HS-5 (cell line): Measurements from ENCODE around the gene ARHGAP26.
A peak's percentile ranks its signal among the peaks of the same experiment; 100 is the strongest.

Experiments used
- DNase-seq: peaks from one replicate; pipeline ENCODE4 v3.0.0-alpha.2; 2012; ENCODE audit warnings: low read depth

Gene ARHGAP26

DNA sequence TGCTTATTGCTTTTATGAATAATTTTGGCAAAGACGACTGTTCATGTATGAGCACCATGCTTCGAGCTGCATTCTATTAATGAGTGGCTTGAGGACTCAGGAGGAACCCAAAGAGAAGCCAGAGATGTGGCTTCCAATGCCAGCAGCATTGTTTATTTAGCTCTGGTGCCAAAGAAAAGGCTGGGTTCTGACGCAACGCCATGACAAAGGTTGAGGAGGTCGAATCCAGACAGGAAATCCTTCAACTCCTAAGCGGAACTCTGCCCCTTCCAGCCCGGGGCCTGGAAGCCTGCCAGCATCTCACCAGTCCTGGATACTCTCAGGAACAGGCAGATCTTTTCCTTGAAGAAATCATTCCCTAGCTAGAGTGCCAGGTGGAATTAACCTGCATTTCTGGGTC lies 104.4 kb downstream of the ARHGAP26 start:
- no peak for DNase-seq

GRCh38 chr5:142875936-142876335 lies 105.8 kb downstream of the ARHGAP26 start:
- no peak for DNase-seq

DNA sequence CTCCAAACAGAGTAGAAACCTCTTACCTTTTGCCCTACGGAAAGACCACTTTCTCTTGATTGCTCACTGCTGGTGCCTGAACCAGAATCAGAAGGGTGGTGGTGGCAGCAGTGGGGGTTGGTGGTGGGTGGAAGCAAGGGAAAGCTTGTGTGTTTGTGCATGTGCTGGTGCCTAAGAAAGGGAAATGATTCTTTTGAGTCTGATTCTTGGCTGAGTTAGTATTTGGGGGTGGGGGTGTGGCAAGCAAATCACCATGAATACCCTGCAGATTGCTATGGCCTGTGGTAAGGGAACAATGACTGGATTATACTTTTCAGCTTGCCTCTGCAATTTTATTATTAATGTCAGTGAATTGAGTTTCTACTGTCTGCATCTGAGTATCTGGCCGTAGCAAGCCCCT lies 106.6 kb downstream of the ARHGAP26 start:
- no peak for DNase-seq

GRCh38 chr5:142878111-142878510 lies 107.9 kb downstream of the ARHGAP26 start:
- DNase-seq, result no peak

DNA sequence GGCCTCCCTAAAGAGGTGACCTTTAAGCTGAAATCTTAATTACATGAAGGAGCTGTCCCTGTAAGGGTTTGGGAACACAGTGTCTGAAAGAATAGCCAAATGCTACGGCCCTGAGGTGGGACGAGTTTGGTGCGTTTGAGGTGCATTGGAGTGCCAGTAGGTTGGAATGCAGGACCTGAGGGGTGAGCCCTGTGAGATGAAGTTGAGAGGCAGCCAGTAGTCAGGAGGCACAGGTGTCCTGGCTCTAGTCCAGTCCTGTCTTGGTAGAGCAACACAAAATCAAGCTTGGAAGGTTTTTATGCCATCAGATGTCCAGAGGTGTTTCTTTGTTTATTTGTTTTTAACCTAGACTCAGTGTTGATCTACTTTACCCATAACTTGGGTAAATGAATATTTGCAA lies 108.5 kb downstream of the ARHGAP26 start:
- no peak for DNase-seq

DNA sequence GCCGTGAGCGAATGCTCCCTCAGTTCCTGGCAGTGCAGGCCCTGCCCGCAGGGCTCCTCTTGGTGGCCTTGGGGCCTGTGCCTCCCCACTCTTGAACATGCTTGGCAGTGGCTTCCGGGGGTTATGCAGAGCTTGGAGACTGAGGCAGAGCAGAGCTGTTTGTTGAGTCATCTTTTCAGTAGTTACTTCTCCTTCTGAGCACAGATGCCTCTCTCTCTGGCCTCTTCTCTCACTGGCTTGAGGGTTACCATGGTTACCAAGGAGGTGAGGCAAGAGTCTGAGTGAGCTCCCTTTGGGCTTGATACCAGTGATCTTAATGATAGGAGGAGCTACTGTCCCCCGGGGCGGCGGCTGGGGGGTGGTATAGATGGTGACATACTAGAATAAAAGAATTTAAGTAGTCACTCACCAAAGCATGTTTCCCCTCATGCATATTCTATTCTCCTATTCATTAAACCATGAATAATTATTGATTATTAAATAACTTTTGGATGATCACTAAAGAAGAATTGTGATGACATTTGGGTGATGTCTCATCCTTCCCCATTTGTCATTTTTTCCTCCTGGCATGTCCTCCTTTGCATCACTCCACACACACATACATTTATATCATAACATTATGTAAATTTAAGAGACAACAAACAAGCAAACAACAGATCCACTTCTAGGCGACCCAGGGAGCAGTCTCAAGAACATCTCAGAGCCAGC lies 111.1 kb downstream of the ARHGAP26 start:
- DNase-seq, result peak; percentile 41

DNA sequence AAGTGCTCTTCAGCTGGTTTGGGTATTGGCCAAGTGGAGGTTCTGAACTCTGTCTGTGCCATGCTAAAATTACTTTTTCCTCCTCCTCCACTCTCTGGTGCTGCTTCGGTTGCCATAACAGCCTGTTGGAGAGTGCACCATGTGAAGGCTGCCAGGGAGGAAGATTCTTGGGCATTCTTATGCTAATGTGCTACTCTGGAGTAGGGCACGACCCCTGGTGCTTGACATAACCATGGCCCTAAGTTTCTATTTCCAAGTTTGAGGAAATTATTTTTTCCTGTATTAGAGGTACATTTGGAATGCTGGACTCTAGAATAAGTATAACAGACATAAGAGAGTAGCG lies 111.6 kb downstream of the ARHGAP26 start:
- no peak for DNase-seq

DNA sequence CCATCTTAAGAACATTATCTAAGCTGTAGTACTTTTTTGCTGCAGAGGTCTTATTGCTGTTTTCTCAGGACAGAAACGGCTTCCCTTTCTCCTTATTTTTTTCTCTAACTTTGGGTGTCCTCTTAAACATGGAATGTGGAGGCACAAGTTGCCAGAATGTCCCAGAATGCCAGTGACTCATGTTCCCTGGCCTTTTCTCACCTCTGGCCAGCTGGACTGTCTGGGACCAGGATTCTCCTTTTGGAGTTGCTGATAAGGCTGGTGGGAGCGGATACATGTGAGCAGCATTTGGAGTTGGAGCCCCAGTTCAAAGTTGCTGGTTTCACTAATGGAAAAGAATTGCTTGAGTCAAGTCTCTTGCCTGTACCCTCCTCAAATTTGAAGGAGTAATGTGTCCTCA lies 112.8 kb downstream of the ARHGAP26 start:
- DNase-seq, result no peak

DNA sequence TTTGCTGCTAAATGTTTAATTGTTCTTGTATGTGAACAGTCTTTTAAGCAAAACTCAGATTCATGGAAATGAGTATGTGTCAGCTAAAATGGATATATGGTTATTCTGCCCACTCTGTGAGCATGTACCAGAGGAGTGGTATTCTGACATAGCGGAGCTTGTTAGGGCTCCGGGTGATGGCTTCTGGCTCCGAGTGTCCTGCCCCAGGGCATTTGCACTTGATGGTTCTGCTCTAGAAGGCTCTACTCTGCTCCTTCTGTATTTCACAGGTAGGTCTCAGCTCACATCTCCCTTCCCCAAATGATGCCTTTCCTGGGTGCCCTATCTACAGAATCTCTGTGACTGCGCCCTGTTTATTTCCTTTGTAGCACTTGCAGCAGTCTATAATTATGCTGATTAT lies 113.3 kb downstream of the ARHGAP26 start:
- DNase-seq, result no peak

- DNase-seq, result no peak
Observed at GRCh38 chr5:142884029-142884428, 113.9 kb downstream of the ARHGAP26 start.

DNA sequence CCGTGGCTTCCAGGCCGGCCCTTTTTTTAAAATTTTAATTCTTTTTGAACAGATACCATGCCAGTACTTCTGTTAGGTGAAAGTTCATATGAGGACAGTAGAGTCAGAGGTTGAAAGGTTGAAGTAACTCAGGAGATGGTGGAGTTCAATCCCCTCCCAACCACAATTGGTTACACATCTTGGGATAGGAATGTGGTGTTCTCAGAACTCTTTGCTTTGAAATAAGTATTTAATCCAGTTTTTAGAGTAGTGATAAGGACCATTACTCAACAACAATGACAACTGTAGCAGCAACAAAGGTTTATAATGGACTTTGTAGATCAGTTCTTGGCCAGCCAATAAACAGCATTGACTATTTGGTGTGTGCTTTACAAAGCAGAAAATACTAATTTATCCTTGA lies 116.0 kb downstream of the ARHGAP26 start:
- no peak for DNase-seq

GRCh38 chr5:142886956-142887355 lies 116.8 kb downstream of the ARHGAP26 start:
- DNase-seq, result no peak

- DNase-seq, result no peak
Observed at GRCh38 chr5:142888469-142889085, 118.4 kb downstream of the ARHGAP26 start.

DNA sequence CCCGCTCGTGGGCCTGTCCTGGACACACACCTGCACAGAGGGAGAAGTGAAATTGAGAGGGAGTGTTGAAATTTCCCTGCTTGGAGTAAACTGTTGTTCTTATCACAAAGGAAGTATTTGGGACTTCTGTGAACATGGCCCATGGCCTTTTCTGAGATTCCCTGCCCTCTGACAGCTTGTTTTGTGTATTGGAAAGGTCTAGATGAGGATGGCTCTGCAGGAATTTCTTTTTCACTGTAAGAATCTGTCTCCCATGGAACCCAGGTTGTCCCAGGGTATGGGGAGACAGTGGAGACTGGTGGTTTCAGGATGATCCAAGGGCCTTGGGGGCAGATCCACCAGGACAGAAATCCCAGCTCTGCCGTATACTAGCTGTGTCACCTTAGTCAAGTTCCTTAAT lies 121.8 kb downstream of the ARHGAP26 start:
- no peak for DNase-seq

DNA sequence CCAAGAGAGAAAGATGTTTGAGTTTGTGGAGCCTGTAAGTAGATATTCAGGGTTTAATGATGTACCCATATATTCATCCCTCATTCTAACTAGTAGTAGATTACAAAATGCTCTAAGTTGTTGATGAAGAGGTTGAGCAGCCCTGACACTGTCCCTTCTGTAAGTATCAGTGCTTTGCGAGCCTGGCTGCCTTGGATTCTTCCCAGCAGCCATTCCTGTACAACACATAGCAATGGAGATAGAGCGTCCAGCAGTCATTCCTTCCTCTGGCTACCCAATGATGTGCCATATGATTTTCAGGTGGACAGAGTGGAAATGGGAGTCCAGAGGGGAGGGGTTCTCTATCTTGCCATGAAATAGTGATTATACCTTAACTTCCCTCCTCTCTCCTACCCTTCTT lies 124.1 kb downstream of the ARHGAP26 start:
- no peak for DNase-seq

DNA sequence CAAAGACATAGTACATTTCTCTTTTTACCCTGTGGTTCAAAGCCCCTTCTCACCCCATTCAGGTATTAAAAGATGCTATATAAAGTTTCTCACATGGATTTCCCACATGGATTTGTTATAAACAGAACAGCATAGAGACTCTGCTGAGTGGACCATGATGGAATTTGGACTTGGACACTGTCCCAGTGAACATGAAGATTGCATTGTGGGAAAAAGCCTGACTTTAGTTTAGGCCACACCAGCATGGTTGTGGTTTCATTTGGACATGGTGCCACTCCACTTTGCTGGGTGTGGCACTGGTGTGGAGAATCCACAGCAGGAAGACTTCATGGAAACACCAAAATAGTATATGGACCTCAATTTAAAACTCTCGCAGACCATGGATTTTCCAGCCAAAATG lies 124.6 kb downstream of the ARHGAP26 start:
- no peak for DNase-seq

GRCh38 chr5:142896325-142897007 lies 126.3 kb downstream of the ARHGAP26 start:
- no peak for DNase-seq

DNA sequence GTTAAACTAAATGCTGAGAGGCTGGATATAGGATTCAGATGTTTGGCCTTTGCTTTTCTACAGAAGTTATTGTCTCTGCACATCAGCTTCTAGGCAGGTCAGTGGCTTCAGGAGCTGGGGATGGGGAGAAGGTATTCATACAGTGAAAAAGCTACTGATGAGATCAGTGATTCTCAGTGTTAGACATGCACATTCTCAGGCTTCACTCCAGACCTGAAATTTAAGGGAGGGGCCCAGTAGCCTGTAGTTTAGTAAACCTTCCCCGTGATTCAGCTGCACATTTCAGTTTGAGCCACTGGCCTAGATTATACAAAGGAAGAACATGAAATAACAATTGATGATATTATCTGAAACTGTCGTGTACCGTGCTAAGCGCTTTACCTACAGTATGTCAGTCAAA lies 127.2 kb downstream of the ARHGAP26 start:
- no peak for DNase-seq

- DNase-seq, result no peak
Observed at GRCh38 chr5:142900927-142901326, 130.8 kb downstream of the ARHGAP26 start.

DNA sequence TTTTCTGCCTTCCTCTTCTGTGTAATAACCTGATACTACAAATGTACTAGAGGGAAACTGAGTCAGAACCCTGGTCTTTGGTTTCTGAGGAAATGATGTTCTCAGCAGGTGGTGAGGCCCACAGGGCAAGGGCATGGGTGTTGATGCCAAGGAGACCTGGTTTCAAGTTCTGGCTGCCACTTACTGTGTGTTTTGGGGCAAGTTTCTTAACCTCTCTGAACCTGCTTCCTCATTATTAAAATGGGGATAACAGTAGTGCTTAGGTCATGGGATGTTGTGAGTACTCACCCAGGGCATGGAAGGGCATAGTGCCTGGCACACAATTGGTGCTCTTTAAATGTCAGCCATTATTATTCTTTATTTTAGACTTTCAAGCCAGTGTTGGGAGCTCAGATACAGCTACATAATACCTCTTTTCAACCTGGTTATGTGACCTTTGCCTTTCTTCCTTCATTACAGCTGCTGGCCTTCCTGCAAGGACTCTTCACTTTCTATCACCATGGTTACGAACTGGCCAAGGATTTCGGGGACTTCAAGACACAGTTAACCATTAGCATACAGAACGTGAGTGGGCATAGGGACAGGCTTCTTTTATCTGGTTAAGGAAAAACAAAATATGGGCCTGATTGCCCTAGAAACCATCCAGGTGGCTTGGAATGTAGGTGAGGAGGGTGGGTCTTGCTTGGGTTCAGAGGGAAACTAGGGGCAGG lies 131.5 kb downstream of the ARHGAP26 start:
- DNase-seq, result no peak

GRCh38 chr5:142902186-142902965 lies 132.2 kb downstream of the ARHGAP26 start:
- no peak for DNase-seq

DNA sequence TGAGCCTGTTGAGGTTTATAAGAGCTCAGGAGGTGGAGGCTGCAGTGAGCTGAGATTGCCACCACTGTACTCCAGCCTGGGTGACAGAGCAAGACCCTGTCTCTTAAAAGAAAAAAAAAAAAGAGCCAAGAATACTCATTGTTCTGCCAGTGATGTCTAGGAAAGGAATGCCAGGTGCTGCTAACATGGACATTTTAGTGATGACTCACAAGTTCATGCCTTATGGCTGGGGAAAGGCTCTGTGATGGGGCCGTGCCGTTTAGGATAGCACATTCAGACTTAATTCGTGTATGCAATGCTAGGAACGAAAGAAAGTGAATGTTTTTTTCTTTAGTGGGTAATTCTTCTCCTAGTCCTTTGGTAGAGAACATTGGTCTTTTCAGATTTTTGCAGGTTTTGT lies 134.2 kb downstream of the ARHGAP26 start:
- no peak for DNase-seq
